SK-N-SH (cell line): ENCODE data around the gene XCL1. TPM values are rescaled to one million over a fixed set of nuclear protein-coding genes. Genes with fewer than 3 reads are reported as not detected.

Experiments
- CTCF ChIA-PET: fragments of 300-600, 350-600 bp; formaldehyde crosslinking; extraction: SDS; loops from one replicate; lab custom pipeline; 2021; lab: Yijun Ruan, JAX
- POLR2A ChIA-PET: fragments of 350-600 bp; sonication (Branson Sonifier 250); formaldehyde crosslinking; extraction: SDS; loops from one replicate; lab custom pipeline; 2020; ENCODE audit warnings: antibody characterized with exemption, inconsistent platforms; lab: Yijun Ruan, JAX
- DNase-seq: peaks from one replicate; pipeline ENCODE4 v3.0.0; 2012
- H2AFZ ChIP-seq: fragments of 200-600 bp; sonication (generic); 2 replicates; pipeline ENCODE4 v1.8.1; 2016; ENCODE audit warnings: antibody characterized with exemption, mild to moderate bottlenecking, low read depth
- H3F3A ChIP-seq: fragments of 200-600 bp; sonication (generic); replicated peaks from 2 replicates; pipeline ENCODE3; 2016; ENCODE audit warnings: antibody characterized with exemption, mild to moderate bottlenecking; ENCODE audit not compliant: insufficient read depth
- H3K27ac ChIP-seq, 2 experiments: fragments of 200-500 bp in 1 of 2; fragments of 200-600 bp in 1 of 2; sonication (Bioruptor generic) in 1 of 2; sonication (generic), shearing (Covaris generic) in 1 of 2; 2 replicates each; pipeline versions ENCODE4 v1.5.1 to v1.6.1; 2014 to 2016; ENCODE audit warnings: low read depth in 2 of 2, inconsistent platforms in 1 of 2, low read length in 1 of 2, mild to moderate bottlenecking in 1 of 2, mixed read lengths in 1 of 2
- H3K27me3 ChIP-seq: fragments of 200-600 bp; sonication (generic), shearing (Covaris generic); 2 replicates; pipeline ENCODE4 v1.6.1; 2016; ENCODE audit warnings: mixed run types; ENCODE audit not compliant: insufficient read depth
- H3K36me3 ChIP-seq, 2 experiments: fragments of 200-500 bp in 1 of 2; fragments of 200-600 bp in 1 of 2; sonication (Bioruptor generic) in 1 of 2; sonication (generic) in 1 of 2; replicated peaks in 1 of 2; 2 replicates each; pipeline versions ENCODE3 to v1.5.1; 2014 to 2016; ENCODE audit warnings: low read length in 1 of 2, mild to moderate bottlenecking in 1 of 2; ENCODE audit not compliant: insufficient read depth in 2 of 2, control insufficient read depth in 1 of 2
- H3K4me1 ChIP-seq, 2 experiments: fragments of 200-500 bp in 1 of 2; fragments of 200-600 bp in 1 of 2; sonication (Bioruptor generic) in 1 of 2; sonication (generic), shearing (Covaris generic) in 1 of 2; 2 replicates each; pipeline versions ENCODE4 v1.5.1 to v1.6.1; 2014 to 2016; ENCODE audit warnings: low read depth in 1 of 2, low read length in 1 of 2, mixed run types in 1 of 2; ENCODE audit not compliant: insufficient read depth in 2 of 2, control insufficient read depth in 1 of 2
- H3K4me2 ChIP-seq: fragments of 200-600 bp; sonication (generic), shearing (Covaris generic); 2 replicates; pipeline ENCODE4 v1.6.1; 2017; ENCODE audit warnings: mixed run types
- H3K4me3 ChIP-seq, 2 experiments: fragments of 200-500 bp in 1 of 2; fragments of 200-600 bp in 1 of 2; sonication (Bioruptor generic) in 1 of 2; sonication (generic), shearing (Covaris generic) in 1 of 2; 2 replicates each; pipeline versions ENCODE4 v1.5.1 to v1.8.1; 2014 to 2016; ENCODE audit warnings: low read depth in 2 of 2, inconsistent platforms in 1 of 2, low read length in 1 of 2, mild to moderate bottlenecking in 1 of 2, mixed read lengths in 1 of 2, moderate library complexity in 1 of 2
- H3K79me2 ChIP-seq: fragments of 200-600 bp; sonication (generic); 2 replicates; pipeline ENCODE4 v1.8.1; 2017; ENCODE audit warnings: mild to moderate bottlenecking; ENCODE audit not compliant: insufficient read depth
- H3K9ac ChIP-seq: fragments of 200-600 bp; sonication (generic); 2 replicates; pipeline ENCODE4 v1.6.1; 2017; ENCODE audit warnings: mixed run types
- H3K9me2 ChIP-seq: fragments of 200-600 bp; sonication (generic); 2 replicates; pipeline ENCODE4 v1.6.1; 2017; ENCODE audit warnings: mixed run types
- H3K9me3 ChIP-seq: fragments of 200-600 bp; sonication (generic); 2 replicates; pipeline ENCODE4 v1.6.1; 2017; ENCODE audit warnings: mixed run types, mild to moderate bottlenecking, moderate library complexity
- H4K20me1 ChIP-seq: fragments of 200-600 bp; sonication (generic); 2 replicates; pipeline ENCODE4 v1.6.1; 2017; ENCODE audit warnings: mild to moderate bottlenecking, mixed run types; ENCODE audit not compliant: insufficient read depth
- ELF1 ChIP-seq: IDR thresholded peaks from 2 replicates; pipeline ENCODE4 v1.4.0; 2012
- EP300 ChIP-seq, 2 experiments: IDR thresholded peaks; 2 replicates each; pipeline versions ENCODE4 v1.4.0 to v1.6.1; 2012; ENCODE audit warnings: borderline replicate concordance in 1 of 2, low read depth in 1 of 2, low read length in 1 of 2
- FOSL2 ChIP-seq: IDR thresholded peaks from 2 replicates; pipeline ENCODE4 v1.4.0; 2012; ENCODE audit warnings: low read depth, mild to moderate bottlenecking, moderate library complexity, borderline replicate concordance
- FOXM1 ChIP-seq: IDR thresholded peaks from 2 replicates; pipeline ENCODE4 v1.4.0; 2012; ENCODE audit warnings: low read depth, mild to moderate bottlenecking
- GABPA ChIP-seq: IDR thresholded peaks from 2 replicates; pipeline ENCODE4 v1.4.0; 2012; ENCODE audit warnings: low read depth, mild to moderate bottlenecking
- GATA2 ChIP-seq: sonication (generic); formaldehyde crosslinking; IDR thresholded peaks from 2 replicates; pipeline ENCODE4 v1.5.0; 2020; ENCODE audit warnings: mild to moderate bottlenecking, missing genetic modification reagents
- JUND ChIP-seq: IDR thresholded peaks from 2 replicates; pipeline ENCODE4 v1.4.0; 2012
- NRF1 ChIP-seq: IDR thresholded peaks from 2 replicates; pipeline ENCODE4 v1.6.1; 2012; ENCODE audit warnings: low read depth, mild to moderate bottlenecking, low read length
- RCOR1 ChIP-seq: fragments of 150-350 bp; IDR thresholded peaks from 2 replicates; pipeline ENCODE4 v1.6.1; 2017; ENCODE audit warnings: antibody characterized with exemption, low read length
- RFX5 ChIP-seq: IDR thresholded peaks from 2 replicates; pipeline ENCODE4 v1.6.1; 2012; ENCODE audit warnings: mild to moderate bottlenecking, improper control_type of control experiment, low read length
- RXRA ChIP-seq: IDR thresholded peaks from 2 replicates; pipeline ENCODE4 v1.4.0; 2012; ENCODE audit warnings: low read depth, mild to moderate bottlenecking, borderline replicate concordance
- SMC3 ChIP-seq: IDR thresholded peaks from 2 replicates; pipeline ENCODE4 v1.6.1; 2012; ENCODE audit warnings: low read depth, low read length, improper control_type of control experiment
- TAF1 ChIP-seq: IDR thresholded peaks from 2 replicates; pipeline ENCODE4 v1.6.1; 2012; ENCODE audit warnings: low read depth, mild to moderate bottlenecking, low read length, moderate library complexity, borderline replicate concordance
- TCF12 ChIP-seq: IDR thresholded peaks from 2 replicates; pipeline ENCODE4 v1.4.0; 2012
- WGBS: methylation state at CpG from one replicate; pipeline ENCODE4 v1.1.6; 2017; ENCODE audit warnings: low lambda C conversion rate; 5-methylcytosine and 5-hydroxymethylcytosine counted together
- polyA plus RNA-seq, 3 experiments: library from polyadenylated mRNA; depleted of rRNA; stranded (reverse); fragments of >200 nt; gene quantifications; 2 replicates each; pipeline ENCODE4 v1.2.3, GENCODE V29; 2012
- TF ChIP-seq, protein P1 (sequence below): IDR thresholded peaks from 2 replicates; pipeline ENCODE4; 2012
- TF ChIP-seq, protein P2 (sequence below): fragments of 200-600 bp; sonication (generic); IDR thresholded peaks from 2 replicates; pipeline ENCODE4 v1.6.1; 2017; ENCODE audit warnings: antibody characterized with exemption, mild to moderate bottlenecking, moderate library complexity
- TF ChIP-seq, protein P3 (sequence below): fragments of 150-350 bp; IDR thresholded peaks from 2 replicates; pipeline ENCODE4 v1.6.1; 2016; ENCODE audit warnings: mild to moderate bottlenecking, low read depth, low read length
- TF ChIP-seq, protein P4 (sequence below): IDR thresholded peaks from 2 replicates; pipeline ENCODE4 v1.4.0; 2012; ENCODE audit warnings: low read depth, borderline replicate concordance
- TF ChIP-seq, protein P5 (sequence below): IDR thresholded peaks from 2 replicates; pipeline ENCODE4 v1.4.0; 2012; ENCODE audit warnings: low read depth
- TF ChIP-seq, protein P6 (sequence below): fragments of 150-350 bp; IDR thresholded peaks from 2 replicates; pipeline ENCODE4 v1.6.1; 2017; ENCODE audit warnings: antibody characterized with exemption, low read length, low read depth, borderline replicate concordance

The XCL1 gene
- polyA plus RNA-seq, 1 of the 3 experiments (the other 2 are of a cell fraction), result not detected

DNA sequence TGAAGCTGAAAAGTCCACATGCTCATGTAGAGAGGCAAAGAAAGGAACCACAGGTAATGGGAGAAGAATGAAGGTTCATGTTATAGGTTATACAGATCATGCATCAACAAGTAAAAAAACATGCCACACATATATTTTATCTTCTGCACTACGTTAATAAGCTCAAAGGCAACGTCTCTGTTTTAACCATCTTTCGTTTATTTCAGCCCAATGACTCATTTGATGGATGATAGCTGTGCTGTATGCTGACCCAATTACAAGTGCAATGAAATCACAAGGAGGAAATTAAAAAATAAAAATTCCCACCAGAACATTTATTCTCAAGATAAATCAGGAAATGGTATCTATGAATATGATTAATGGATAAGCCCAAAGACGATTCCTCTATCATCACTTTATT is 24.6 kb downstream of the XCL1 start:
- Histone ChIP-seq H4K20me1 (no peaks in the 10 kb centered on the region), H3K4me3 (no peak overlapping the region), H3K4me1 (peaks cover 4 to 5% of the 10 kb centered on the region in 2 experiments; a peak in 3 of 4 replicates), H3K27ac (peak overlapping the region in 1 of 2 experiments; percentile 60; a peak in 2 of 4 replicates), H3K9me2 (no peaks in the 10 kb centered on the region), H2AFZ (no peak overlapping the region), H3K27me3 (no peaks in the 10 kb centered on the region), H3F3A (no peaks in the 10 kb centered on the region), H3K36me3 (no peaks in the 10 kb centered on the region), H3K79me2 (no peaks in the 10 kb centered on the region), H3K9me3 (no peaks in the 10 kb centered on the region), H3K9ac (no peak overlapping the region), H3K4me2 (no peak overlapping the region)
- TF ChIP-seq JUND (peak; percentile 38), TCF12 (peak; percentile 33; the same call in 1 of the 2 replicates), SMC3 (no peak), FOSL2 (peak; percentile 58; the same call in 1 of the 2 replicates), RCOR1 (no peak), EP300 (IDR thresholded peaks at IDR 0.05; ENCODE audit: borderline replicate concordance in 1 of 2, low read depth in 1 of 2, low read length in 1 of 2) (0 out of 4 replicates have a peak, but pooled peaks of 1 of the 2 experiments have one; percentile 17)
- TF ChIP-seq, protein P1, sequence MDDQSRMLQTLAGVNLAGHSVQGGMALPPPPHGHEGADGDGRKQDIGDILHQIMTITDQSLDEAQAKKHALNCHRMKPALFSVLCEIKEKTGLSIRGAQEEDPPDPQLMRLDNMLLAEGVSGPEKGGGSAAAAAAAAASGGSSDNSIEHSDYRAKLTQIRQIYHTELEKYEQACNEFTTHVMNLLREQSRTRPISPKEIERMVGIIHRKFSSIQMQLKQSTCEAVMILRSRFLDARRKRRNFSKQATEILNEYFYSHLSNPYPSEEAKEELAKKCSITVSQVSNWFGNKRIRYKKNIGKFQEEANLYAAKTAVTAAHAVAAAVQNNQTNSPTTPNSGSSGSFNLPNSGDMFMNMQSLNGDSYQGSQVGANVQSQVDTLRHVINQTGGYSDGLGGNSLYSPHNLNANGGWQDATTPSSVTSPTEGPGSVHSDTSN, result peak; percentile 78
- no peak for DNase-seq
- WGBS, result 25% methylated on average over 4 of the region's 4 CpGs
- POLR2A ChIA-PET, result interaction anchor here (0.8 kb wide), 1 partner anchor 511 kb away, joined by 3 read pairs; no protein-coding TSS in a partner anchor
- CTCF ChIA-PET, result interaction anchor here (0.8 to 4.0 kb wide), 6 partner anchors 13 to 767 kb away, joined by 3 to 39 read pairs (median 3); partner anchors contain the start of gene BLZF1

DNA sequence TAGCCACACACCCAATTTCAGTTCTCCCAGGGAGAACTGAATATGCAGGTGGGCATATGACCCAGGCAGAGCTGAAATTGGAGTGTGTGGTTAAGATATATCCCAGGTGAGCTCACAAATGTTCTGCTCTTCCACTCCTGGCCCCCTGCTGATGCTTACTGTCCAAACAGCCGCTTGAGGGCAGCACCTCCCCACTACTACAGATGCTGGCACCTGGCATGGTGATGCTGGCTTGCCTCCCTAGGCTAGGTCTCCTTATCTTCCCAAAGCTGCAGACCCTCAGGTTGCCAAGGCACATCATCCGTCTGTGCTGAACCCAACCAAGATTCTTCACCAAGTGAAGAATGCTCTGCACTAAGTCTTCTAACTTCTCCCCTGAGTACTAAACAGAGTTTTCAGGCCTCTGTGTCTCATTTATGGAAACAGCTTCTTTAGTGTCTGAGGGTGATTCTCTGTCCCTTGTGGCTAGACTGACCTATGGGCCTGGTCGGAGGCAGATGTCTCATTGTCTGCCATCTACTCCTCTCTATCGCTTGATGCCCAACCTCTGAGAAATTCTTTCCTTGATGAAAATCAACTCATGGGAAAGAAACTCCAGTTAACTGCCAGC is 27.2 kb downstream of the XCL1 start:
- Histone ChIP-seq H3K4me3 (no peak overlapping the region), H2AFZ (no peak overlapping the region), H3K9me2 (no peaks in the 10 kb centered on the region), H3K9me3 (no peaks in the 10 kb centered on the region), H3K79me2 (no peaks in the 10 kb centered on the region), H4K20me1 (no peaks in the 10 kb centered on the region), H3K4me1 (peaks cover 4 to 5% of the 10 kb centered on the region in 2 experiments; a peak in 3 of 4 replicates), H3K27ac (peak overlapping the region in 1 of 2 experiments; percentile 55; a peak in 2 of 4 replicates), H3K27me3 (no peaks in the 10 kb centered on the region), H3F3A (no peaks in the 10 kb centered on the region), H3K4me2 (no peak overlapping the region), H3K9ac (no peak overlapping the region), H3K36me3 (no peaks in the 10 kb centered on the region)
- peak; percentile 66 for DNase-seq
- POLR2A ChIA-PET, result interaction anchor here (0.9 to 1.3 kb wide), 2 partner anchors 502 to 745 kb away, joined by 3 to 5 read pairs; no protein-coding TSS in a partner anchor
- CTCF ChIA-PET, result interaction anchor here (0.5 to 8.6 kb wide), 88 partner anchors 10 to 1003 kb away, joined by 3 to 189 read pairs (median 4); partner anchors contain the start of genes ATP1B1, BLZF1 and NME7
- 34% methylated on average over 4 of the region's 4 CpGs for WGBS
- TF ChIP-seq RFX5 (no peak), TAF1 (no peak), ELF1 (no peak), GABPA (no peak), GATA2 (CRISPR knock-in tag) (0 out of 2 replicates have a peak, but pooled peaks have one; percentile 41), JUND (no peak), RCOR1 (0 out of 2 replicates have a peak, but pooled peaks have one; percentile 13), NRF1 (no peak), FOXM1 (no peak), RXRA (no peak), FOSL2 (no peak)
- TF ChIP-seq, protein P2, sequence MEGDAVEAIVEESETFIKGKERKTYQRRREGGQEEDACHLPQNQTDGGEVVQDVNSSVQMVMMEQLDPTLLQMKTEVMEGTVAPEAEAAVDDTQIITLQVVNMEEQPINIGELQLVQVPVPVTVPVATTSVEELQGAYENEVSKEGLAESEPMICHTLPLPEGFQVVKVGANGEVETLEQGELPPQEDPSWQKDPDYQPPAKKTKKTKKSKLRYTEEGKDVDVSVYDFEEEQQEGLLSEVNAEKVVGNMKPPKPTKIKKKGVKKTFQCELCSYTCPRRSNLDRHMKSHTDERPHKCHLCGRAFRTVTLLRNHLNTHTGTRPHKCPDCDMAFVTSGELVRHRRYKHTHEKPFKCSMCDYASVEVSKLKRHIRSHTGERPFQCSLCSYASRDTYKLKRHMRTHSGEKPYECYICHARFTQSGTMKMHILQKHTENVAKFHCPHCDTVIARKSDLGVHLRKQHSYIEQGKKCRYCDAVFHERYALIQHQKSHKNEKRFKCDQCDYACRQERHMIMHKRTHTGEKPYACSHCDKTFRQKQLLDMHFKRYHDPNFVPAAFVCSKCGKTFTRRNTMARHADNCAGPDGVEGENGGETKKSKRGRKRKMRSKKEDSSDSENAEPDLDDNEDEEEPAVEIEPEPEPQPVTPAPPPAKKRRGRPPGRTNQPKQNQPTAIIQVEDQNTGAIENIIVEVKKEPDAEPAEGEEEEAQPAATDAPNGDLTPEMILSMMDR, result peak; percentile 90
- TF ChIP-seq, protein P3, sequence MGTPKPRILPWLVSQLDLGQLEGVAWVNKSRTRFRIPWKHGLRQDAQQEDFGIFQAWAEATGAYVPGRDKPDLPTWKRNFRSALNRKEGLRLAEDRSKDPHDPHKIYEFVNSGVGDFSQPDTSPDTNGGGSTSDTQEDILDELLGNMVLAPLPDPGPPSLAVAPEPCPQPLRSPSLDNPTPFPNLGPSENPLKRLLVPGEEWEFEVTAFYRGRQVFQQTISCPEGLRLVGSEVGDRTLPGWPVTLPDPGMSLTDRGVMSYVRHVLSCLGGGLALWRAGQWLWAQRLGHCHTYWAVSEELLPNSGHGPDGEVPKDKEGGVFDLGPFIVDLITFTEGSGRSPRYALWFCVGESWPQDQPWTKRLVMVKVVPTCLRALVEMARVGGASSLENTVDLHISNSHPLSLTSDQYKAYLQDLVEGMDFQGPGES, result no peak
- TF ChIP-seq, protein P4, sequence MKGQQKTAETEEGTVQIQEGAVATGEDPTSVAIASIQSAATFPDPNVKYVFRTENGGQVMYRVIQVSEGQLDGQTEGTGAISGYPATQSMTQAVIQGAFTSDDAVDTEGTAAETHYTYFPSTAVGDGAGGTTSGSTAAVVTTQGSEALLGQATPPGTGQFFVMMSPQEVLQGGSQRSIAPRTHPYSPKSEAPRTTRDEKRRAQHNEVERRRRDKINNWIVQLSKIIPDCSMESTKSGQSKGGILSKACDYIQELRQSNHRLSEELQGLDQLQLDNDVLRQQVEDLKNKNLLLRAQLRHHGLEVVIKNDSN, result no peak
- TF ChIP-seq, protein P5, sequence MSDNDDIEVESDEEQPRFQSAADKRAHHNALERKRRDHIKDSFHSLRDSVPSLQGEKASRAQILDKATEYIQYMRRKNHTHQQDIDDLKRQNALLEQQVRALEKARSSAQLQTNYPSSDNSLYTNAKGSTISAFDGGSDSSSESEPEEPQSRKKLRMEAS, result no peak
- TF ChIP-seq, protein P6, sequence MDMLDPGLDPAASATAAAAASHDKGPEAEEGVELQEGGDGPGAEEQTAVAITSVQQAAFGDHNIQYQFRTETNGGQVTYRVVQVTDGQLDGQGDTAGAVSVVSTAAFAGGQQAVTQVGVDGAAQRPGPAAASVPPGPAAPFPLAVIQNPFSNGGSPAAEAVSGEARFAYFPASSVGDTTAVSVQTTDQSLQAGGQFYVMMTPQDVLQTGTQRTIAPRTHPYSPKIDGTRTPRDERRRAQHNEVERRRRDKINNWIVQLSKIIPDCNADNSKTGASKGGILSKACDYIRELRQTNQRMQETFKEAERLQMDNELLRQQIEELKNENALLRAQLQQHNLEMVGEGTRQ, result no peak
